Vagina (tissue), 2 donors: ENCODE data around the gene GAL3ST3.

ENCODE experiments used
- POLR2A ChIP-seq, 2 donors: fragments of 450-650 bp; IDR thresholded peaks; one replicate each; pipeline ENCODE4 v1.6.1; 2017; ENCODE audit warnings: antibody characterized with exemption in 2 of 2, mild to moderate bottlenecking in 2 of 2, moderate library complexity in 2 of 2
- POLR2AphosphoS5 ChIP-seq, 2 donors: sonication (generic); formaldehyde crosslinking; IDR thresholded peaks; one replicate each; pipeline ENCODE4 v1.9.0; 2017; ENCODE audit warnings: antibody characterized with exemption in 2 of 2, mild to moderate bottlenecking in 2 of 2, low read depth in 1 of 2; ENCODE audit not compliant: insufficient read depth in 1 of 2
- TF ChIP-seq, protein P1 (sequence below), 3 experiments: fragments of 450-650 bp in 2 of 3; fragments of 200-600 bp in 1 of 3; sonication (generic) in 1 of 3; IDR thresholded peaks; one replicate each; pipeline ENCODE4 v1.5.1; 2017 to 2019; ENCODE audit warnings: antibody characterized with exemption in 3 of 3, mild to moderate bottlenecking in 2 of 3, moderate library complexity in 2 of 3

DNA sequence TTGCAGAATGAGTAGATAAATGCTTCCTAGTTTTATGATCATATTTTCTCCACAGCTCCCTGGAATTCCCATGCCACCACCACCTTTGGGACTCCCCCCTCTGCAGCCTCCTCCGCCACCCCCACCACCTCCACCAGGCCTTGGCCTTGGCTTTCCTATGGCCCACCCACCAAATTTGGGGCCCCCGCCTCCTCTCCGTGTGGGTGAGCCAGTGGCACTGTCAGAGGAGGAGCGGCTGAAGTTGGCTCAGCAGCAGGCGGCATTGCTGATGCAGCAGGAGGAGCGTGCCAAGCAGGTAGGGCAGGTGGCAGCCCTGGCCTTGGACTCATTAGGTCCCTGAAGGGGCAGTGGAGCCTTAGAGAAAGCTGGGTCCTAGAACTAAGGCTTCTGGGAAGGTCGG is 6.1 kb upstream of the GAL3ST3 start:
- TF ChIP-seq, protein P1, sequence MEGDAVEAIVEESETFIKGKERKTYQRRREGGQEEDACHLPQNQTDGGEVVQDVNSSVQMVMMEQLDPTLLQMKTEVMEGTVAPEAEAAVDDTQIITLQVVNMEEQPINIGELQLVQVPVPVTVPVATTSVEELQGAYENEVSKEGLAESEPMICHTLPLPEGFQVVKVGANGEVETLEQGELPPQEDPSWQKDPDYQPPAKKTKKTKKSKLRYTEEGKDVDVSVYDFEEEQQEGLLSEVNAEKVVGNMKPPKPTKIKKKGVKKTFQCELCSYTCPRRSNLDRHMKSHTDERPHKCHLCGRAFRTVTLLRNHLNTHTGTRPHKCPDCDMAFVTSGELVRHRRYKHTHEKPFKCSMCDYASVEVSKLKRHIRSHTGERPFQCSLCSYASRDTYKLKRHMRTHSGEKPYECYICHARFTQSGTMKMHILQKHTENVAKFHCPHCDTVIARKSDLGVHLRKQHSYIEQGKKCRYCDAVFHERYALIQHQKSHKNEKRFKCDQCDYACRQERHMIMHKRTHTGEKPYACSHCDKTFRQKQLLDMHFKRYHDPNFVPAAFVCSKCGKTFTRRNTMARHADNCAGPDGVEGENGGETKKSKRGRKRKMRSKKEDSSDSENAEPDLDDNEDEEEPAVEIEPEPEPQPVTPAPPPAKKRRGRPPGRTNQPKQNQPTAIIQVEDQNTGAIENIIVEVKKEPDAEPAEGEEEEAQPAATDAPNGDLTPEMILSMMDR (IDR thresholded peaks at IDR 0.05), result no peak
- TF ChIP-seq POLR2A (IDR thresholded peaks at IDR 0.05) (no peak), POLR2AphosphoS5 (IDR thresholded peaks at IDR 0.05; ENCODE audit: insufficient read depth in 1 of 2, low read depth in 1 of 2) (no peak)
